ENCODE results near the gene COG8.

The COG8 gene

GRCh38 chr16:69283851-69284250 is 55.5 kb downstream of the COG8 start:
- no peak for DNase-seq

GRCh38 chr16:69277413-69277812 is 62.0 kb downstream of the COG8 start:
- no peak for DNase-seq
